HS-5 (cell line): ENCODE data around the gene ATP2B3.

Experiments used
- DNase-seq: peaks from one replicate; pipeline ENCODE4 v3.0.0-alpha.2; 2012; ENCODE audit warnings: low read depth

The ATP2B3 gene

DNA sequence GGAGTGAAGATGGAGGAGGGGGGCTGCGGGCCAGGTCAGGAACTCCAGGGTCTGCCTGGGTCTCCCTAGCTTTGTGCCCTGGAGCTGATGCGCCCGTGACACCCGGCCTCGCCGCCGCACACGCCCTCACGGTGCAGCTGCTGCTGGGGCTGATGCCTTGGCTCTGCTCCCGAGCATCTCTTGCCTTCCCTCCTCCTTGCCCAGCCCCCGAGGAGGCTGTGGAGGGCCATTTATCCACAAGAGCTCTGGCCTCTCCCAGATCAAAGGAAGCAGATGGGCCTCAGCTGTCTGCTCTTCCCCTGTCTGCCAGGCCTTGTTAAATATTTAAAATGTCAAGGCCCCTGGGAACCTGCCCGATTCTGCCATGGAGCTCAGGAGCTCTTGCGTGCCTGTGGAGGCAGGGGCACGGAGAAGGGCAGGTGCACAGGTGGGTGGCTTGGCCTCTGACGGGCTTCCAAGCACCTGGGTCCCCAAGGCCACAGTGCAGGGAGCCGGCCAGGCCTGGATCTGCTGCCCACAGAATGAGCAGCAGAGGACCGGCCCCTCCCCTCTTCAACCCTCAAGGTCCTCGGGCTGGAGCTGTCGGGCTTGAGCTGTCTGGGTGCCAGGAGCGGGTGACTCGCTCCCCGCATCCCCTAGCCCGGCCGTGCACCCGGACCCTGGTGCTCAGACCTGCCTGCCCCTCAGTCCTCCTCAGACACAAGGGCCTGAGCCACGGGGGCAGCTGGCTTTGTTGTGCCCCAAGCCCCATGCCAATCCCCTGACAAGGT is 20.3 kb downstream of the ATP2B3 start:
- DNase-seq: no peak

DNA sequence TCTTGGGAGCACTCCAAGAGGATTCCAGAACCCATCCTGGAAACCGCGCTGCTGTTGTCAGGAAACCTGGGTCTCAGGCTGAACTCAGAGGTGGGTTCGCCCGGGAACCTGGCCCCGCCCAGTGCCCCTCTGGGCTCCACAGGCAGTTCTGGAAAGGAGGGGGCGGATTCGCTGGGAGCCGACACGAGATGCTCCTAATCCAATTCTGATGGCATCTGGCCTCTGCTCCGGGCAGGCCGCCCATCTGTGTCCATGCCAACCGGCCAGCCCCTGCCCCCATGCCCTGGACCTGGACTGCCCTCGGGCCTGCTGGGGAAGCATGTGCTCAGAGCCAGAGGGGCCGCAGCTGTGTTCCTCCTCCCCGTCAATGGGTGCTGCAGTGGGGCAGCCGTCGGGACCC is 21.0 kb downstream of the ATP2B3 start:
- DNase-seq: no peak

DNA sequence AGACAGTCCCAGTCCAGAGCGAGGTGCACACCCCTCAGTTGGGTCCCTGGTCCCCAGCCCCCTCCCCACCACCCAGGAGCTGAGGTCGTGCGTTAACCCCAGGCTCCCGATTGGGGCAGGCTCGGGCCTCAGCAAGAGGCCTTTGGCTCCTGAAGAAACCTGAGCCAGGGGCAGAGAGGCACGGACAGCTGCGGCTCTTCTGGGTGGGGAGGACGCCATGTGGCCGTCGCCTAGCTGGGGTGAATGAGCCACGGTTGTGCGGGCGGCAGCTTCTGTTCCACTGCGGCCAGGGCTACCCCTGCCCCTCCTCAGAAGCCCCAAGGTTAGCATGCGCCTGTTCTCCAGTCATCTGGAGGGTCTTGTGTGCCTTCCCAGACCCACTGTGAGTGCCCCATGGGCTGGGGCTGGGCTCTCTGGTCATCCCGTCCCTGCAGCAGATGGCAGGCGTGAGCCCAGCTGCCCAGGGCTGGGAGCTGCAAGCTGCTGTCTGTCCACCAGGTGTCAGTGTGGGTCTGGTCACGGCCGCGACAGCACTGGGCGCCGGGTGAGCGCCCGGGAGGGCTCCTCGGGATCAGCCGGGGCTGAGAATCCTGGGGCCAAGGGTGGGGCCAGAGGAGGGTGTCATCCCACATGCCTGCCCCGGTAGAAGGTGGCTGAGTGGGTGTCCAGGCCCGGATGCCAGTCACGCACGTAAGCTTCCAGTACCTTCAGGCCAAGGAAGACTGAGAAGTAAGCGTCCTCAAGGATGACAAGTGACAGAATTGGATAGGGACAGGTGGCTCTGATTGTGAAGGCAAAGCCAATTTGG is 21.9 kb downstream of the ATP2B3 start:
- no peak for DNase-seq

DNA sequence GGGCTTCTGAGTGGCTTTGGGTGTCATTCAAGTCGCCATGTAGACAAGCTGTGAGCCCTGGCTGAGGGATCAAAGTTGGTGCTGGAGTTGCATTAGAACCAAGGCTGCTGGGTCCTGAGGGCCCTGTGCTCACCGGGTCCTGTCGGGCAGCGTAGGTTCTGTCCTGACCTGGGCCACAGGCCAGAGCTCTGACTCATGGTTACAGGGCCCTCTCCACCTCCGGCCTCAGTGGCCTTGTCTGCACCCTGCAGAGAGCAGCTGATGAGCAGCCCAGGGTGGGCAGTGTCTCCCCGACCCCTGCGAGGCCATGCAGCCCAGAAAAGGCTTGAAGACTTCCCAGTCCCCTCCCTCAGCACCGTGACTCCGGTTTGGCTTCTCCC is 22.5 kb downstream of the ATP2B3 start:
- DNase-seq: no peak

DNA sequence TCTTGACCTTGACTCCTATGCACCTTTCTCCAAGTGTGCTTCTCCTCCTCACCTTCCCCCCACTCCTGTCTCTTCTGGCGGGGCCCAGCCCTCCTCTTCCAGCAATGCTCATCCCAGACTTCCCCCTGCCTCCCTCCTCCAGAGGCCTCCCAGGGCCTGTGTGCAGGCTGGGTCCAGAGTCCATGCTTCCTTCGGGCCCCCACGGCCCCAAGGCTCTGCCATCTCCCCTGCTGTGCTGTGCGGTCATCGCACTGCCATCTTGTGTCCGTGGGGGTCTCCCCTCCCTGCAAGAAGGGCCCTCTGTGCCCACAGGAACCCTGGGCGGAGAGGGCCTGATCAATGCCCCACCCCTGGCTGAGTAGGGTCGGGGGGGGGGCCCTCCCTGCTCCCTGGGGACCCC is 27.3 kb downstream of the ATP2B3 start:
- no peak for DNase-seq

DNA sequence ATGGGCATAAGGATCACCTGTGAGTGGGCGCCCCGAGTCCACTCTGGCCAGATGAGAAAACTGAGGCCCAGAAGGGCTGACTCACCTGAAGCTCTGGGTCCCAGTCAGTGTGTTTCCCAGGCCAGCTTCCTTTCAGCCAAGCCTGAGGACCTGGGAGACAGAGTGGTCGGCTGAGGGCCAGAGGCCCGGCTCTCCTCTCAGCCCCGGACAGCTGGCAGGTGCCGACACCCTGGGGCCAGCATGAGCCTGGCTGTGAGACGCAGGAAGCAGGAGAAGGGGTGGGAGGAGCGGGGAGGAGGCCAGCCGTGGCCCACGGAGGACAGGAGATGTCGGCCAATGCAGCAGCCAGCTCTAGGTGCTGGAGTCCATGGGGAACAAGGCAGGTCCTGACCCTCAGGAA is 28.9 kb downstream of the ATP2B3 start:
- DNase-seq: no peak

DNA sequence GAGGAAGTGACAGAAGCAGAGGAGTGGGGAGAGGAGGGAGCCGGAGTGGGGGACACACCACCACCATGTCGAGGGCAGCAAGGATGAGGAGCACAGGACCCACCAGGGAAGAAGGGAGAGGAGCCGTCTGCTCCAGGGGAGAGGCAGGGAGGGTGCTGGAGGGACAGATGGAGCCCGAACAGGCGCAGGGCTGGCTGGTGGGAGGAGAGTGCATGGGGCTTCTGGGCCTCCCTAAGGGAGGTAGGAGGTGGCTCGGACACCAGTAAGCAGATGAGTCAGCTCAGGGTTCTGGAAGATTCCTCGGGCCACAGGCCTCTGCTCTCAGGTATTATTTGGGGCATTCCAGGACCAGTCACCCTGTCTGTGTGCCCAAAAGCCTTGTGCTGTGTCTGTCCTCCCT is 29.8 kb downstream of the ATP2B3 start:
- DNase-seq: no peak

DNA sequence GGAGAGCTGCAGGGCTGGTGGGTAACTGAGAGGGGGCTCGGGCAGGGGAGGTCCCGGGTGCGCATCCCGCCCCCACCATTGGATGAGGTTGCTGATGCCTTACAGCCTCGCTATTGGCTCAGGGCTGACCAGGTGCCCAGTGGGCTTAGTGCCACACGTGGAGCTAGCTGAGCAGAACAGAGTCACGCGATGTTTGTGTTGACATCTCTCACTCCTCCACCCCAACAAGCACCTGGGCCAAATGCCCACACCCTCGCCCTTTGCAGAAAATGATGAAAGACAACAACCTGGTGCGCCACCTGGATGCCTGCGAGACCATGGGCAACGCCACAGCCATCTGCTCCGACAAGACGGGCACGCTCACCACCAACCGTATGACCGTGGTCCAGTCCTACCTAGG is 31.8 kb downstream of the ATP2B3 start:
- no peak for DNase-seq

DNA sequence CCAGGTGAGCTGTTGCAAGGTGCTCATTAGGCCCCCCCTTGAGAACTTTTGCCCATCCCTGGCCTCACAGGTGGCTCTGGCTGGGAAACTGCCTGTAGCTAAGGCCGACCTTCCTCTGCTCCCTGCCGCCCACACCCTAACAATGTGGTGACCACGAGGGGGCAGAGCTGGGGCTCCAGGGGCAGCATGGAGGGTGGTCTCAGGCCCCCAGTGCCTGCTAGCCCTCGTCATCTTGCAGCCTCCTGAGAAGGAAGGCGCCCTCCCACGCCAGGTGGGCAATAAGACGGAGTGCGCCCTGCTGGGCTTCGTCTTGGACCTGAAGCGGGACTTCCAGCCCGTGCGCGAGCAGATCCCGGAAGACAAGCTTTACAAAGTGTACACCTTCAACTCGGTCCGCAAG is 32.4 kb downstream of the ATP2B3 start:
- no peak for DNase-seq

DNA sequence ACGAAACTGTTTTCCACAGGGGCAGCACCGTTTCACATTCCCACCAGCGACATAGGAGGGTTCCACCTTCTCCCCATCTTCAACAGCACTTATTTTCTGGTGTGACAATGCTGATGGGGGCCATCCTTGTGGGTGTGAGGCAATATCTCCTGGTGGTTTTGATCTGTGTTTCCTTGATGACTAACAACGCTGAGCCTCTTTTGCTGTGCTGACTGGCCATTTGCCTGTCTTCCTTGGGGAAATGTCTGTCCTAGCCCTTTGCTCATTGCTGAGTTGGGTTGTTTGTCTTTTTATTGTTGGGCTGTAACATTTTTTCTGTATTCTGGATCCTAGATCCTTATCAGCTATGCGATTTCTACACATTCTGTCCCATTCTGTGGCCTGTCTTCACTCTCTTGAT is 33.7 kb downstream of the ATP2B3 start:
- DNase-seq: peak; percentile 15

DNA sequence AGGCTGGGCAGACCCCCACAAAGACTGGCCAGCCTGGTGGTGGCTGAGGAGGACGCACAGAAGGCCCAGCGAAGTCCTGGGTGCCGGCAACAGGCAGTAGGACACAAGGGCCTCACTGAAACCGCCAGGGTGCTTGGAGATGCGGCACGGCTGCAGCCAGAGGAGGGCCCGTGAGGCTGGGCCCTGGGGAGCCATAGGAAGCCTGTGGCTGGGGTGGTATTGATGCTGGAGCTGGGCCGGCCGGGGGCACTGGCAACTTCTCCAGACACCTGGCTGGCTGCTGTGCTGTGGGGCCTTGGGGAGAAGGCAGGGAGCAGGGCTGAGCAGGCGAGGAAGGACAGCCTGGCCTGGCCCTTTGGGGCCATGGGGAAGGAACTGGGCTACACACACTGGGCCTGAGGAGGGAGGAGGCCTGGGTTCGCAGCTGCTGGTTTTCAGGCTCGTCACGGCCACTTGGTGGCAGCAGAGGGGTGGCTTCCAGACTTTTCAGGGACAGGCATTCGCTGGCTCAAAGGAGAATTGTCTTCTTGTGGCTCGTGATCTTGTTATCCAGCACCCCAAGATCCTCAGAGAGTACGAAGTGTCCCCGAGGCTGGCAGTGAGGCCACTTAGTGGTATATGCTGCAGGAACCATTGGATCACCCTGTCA is 37.2 kb downstream of the ATP2B3 start:
- DNase-seq: no peak

DNA sequence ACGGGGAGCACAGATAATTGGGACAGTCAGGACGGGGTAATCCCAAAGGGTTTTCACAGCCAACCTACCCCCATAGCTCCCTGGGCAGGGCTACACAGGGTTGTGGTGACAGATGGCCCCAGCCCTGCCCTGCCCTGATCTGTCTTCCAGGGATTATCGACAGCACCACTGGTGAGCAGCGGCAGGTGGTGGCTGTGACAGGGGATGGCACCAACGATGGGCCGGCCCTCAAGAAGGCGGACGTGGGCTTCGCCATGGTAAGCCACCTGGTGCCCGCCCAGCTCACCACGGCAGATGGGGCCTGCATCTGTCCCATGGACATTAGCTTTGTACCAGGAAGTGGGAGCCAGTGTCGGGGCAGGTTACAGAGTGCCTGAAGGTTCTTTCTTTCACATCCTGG is 39.3 kb downstream of the ATP2B3 start:
- DNase-seq: no peak

DNA sequence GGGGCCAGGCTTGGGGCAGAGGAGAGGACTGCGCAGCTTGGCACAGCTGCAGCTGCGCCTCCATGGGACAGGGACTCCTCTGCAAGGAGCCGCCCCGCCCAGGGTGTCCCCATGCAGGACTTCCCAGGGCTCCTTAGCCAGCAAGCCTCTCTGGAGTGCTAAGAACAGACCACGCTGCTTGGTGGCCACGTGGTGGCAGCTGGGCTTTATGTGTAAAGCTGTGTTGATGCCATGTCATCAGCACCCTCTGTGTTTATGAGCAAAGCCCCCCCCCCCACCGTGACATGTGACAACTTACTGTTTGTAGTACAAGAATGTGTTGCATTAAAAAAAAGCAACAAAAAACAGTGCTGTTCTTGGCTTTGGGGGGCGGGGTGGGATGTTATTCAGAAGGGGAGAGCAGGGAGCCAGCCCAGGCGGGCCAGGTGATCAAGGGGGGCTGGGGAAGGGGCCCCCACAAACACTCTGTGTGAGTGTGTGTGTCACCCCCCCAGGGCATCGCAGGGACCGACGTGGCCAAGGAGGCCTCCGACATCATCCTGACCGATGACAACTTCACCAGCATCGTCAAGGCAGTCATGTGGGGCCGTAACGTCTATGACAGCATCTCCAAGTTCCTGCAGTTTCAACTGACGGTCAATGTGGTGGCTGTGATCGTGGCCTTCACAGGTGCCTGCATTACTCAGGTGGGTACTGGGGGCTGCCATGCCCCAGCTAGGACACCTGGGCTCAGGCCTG is 40.3 kb downstream of the ATP2B3 start:
- DNase-seq: no peak

DNA sequence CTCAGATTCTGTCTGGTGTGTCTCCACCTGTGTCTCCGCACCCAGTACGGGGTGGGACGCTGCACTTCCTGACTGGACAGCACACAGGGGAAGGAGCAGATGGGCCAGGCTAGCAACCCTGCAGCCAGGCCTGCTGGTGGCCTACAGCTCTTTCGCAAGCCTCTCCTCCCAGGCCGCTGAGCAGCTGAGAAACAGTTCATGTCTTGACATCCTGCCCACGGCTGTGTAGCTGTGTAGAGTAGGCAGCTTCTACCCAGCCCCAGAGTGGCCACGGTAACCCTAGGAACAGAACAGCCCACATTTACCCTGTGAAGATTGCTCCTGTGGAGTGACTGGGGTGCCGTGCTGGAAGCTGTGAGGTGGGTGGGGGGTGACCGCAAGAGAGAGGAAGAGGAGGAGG is 42.6 kb downstream of the ATP2B3 start:
- DNase-seq: no peak

DNA sequence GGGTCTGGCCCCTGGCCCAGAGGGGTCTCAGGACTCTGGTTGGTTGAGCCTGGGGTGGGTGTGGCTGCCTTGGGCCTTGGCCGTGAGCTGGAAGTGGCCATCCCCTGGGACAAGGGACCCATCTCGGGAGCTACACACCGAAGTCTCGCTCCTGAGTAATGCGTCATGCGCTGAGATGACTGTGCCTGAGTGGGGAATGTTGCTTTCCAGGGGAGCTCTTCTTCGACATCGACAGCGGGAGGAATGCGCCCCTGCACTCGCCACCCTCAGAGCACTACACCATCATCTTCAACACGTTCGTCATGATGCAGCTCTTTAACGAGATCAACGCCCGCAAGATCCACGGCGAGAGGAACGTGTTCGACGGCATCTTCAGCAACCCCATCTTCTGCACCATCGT is 43.0 kb downstream of the ATP2B3 start:
- no peak for DNase-seq

DNA sequence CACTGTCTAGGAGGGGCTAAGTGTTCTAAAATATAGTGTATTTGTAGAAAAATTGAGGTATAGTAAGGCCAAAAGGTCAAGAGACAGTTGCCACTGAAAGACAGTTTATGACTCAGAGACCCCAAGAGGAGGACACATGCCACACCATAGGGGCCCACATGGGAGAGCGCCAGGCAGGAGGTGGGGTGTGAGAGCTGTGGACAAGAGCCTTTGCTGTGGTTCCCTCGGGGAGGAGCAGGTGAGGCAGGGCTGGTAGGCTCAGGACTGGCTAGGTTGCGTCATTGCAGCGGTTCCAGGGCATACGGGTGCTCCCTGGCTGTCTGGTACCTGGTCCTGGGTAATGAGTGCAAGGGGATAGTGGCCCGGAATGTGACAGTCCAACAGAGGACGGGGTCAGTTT is 43.9 kb downstream of the ATP2B3 start:
- no peak for DNase-seq

DNA sequence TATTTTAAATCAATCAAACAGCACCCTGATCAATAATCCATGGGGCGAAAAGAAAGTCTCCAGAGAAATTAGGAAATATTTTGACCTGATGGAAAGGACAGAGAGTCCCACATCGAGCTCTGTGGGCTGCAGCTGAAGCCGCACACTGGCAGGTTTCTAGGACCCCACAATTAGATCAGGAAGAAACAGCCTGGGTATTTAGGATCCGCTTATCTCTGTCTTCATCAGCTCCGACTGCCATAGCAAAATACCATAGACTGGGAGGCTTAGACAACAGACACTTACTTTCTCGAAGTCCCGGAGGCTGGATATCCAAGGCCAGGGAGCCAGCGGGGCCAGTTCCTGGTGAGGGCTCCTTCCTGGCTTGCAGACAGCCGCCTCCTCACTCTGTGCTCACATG is 45.1 kb downstream of the ATP2B3 start:
- no peak for DNase-seq

DNA sequence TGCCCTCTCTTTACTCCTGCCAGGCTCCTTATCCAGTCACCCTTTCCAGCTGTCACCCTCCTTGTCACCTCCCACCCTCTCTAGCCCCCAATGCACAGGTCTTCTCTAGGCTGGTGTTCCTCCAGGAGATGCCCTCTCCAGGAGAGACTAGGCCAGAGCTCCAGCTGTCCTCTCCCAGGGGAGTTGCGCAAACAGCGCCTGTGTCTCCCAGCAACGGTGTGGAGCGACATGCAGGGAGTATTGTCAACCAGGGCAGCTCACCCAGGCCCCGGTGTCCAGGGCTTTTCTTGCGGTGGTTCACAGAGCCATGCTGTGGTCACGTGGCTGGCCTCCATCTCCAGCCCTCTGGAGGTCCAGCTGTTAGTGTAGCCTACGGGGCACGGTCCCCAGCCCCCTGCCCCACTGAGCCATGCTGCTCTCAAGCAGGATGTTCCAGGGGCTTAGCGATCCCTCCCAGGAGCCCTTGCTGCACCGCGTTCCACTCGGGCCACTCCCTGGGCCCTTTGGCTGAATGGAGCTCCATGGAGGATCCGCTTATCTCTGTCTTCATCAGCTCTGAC is 46.7 kb downstream of the ATP2B3 start:
- DNase-seq: no peak

DNA sequence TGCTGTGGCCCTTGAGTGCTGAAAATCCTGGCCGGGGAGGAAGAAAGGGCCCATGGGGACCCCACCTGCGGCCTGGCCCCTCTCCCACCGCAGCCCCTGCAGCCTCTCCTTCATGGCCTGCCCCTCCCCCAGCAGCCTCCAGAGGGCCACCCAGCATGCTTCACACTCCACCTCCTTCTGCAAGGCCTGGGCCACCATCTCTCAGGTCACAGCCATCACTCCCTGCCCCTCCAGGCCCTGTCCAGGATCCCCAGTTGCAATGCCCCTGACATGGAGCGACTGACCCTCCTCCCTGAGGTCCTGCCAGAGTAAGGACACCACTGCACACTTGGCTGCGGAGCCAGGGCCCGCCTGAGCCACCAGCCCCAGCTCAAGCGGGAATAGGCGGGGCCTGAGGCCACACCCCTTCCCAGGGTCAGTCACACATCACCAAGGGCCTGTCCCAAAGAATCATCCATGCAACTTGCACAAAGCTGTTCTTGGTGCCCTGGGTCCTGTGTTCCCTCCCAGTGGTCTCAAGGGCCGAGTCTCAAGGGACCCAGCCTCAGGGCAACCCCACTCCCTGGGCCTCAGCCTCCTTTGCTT is 48.6 kb downstream of the ATP2B3 start:
- no peak for DNase-seq

DNA sequence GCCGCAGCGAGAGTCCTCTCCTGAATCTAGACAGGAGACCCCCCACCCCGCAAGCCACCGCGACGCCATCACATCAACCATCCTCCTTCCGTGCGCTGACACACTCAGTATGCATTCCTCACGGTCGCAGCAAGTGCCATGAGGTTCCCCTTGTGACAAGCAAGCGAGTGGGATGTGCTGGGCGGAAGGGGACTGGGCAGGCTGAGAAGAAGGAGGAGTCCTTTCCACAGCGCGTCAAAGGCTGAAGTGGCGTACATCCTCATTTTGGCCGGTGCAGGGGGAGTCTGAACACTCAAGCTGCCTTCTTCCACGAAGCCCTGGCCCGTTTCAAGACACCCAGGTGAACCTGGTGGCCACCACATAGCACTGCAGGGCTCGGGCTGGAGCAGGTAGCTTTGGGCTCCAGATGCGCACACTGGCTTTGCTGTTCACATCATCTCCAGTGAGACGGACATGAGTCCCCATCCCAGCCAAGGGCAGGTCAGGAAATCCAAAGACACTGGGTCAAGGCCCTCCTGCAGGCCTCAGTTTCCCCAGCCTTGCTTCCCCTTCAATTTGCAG is 51.1 kb downstream of the ATP2B3 start:
- no peak for DNase-seq

DNA sequence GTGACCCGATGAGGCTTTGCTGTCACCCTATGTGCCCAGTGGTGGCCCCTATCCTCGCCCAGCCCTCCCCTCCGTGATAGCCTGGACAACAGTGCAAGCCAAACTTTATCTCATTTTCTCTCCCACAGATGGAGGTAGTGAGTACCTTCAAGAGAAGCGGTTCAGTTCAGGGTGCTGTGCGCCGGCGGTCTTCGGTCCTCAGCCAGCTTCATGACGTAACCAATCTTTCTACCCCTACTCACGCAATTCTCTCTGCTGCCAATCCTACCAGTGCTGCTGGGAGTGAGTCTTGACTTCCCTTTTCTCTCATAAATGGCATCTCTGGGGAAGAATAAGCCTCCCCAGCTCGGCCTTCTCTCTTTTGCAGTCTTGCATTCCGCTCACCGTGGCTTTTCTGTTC is 52.0 kb downstream of the ATP2B3 start:
- DNase-seq: no peak

DNA sequence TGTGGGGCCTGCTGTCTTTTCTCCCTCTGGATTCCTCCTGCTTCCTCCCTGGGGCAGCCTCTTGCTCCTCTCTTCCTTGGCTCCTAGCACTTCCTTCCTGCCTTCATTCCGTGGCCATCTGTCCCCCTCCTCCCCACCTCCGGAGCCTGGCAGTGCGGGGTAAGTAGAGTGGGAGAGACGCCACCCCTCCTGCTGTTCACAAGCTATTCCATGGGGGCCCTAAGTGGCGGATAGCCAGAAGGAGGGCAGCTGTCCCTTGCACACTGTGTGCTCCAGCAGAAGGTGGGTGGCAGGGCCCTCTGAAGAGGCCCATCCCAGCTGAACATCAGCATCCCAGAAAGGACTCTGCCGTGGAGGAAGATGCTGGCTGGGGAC is 54.1 kb downstream of the ATP2B3 start:
- no peak for DNase-seq
